Parathyroid adenoma (tissue), 2 donors: Measurements from ENCODE around the gene MYRF.
A peak's percentile ranks its signal among the peaks of the same experiment; 100 is the strongest.

ENCODE experiments used
- H2AFZ ChIP-seq: fragments of 300-600 bp; sonication (generic); one replicate; pipeline ENCODE4 v1.7.0; 2017; ENCODE audit warnings: antibody characterized with exemption, mild to moderate bottlenecking
- H3K27ac ChIP-seq: fragments of 300-600 bp; sonication (generic); one replicate; pipeline ENCODE4 v1.7.0; 2017
- H3K27me3 ChIP-seq: fragments of 300-600 bp; sonication (generic); one replicate; pipeline ENCODE4 v1.7.0; 2017; ENCODE audit warnings: low read length; ENCODE audit not compliant: control insufficient read depth, insufficient read depth
- H3K36me3 ChIP-seq: fragments of 300-600 bp; sonication (generic); one replicate; pipeline ENCODE4 v1.7.0; 2017; ENCODE audit warnings: low read length; ENCODE audit not compliant: control insufficient read depth, insufficient read depth
- H3K4me1 ChIP-seq: fragments of 300-600 bp; sonication (generic); one replicate; pipeline ENCODE4 v1.7.0; 2017; ENCODE audit warnings: control low read depth
- H3K4me2 ChIP-seq: fragments of 300-600 bp; sonication (generic); one replicate; pipeline ENCODE4 v1.7.0; 2017; ENCODE audit warnings: low read length
- H3K4me3 ChIP-seq: fragments of 300-600 bp; sonication (generic); one replicate; pipeline ENCODE4 v1.7.0; 2017; ENCODE audit warnings: low read depth, low read length
- H3K79me2 ChIP-seq: fragments of 300-600 bp; sonication (generic); one replicate; pipeline ENCODE4 v1.7.0; 2017; ENCODE audit warnings: control low read depth
- H3K9ac ChIP-seq: fragments of 300-600 bp; sonication (generic); one replicate; pipeline ENCODE4 v1.7.0; 2017; ENCODE audit warnings: mild to moderate bottlenecking
- H3K9me3 ChIP-seq: fragments of 300-600 bp; sonication (generic); one replicate; pipeline ENCODE4 v1.7.0; 2017; ENCODE audit warnings: low read length; ENCODE audit not compliant: control insufficient read depth
- CTCF ChIP-seq: fragments of 300-600 bp; sonication (generic); IDR thresholded peaks from one replicate; pipeline ENCODE4 v1.7.0; 2017; ENCODE audit warnings: antibody characterized with exemption, mild to moderate bottlenecking
- donor health status: primary hyperparathyroidism.

MYRF gene

DNA sequence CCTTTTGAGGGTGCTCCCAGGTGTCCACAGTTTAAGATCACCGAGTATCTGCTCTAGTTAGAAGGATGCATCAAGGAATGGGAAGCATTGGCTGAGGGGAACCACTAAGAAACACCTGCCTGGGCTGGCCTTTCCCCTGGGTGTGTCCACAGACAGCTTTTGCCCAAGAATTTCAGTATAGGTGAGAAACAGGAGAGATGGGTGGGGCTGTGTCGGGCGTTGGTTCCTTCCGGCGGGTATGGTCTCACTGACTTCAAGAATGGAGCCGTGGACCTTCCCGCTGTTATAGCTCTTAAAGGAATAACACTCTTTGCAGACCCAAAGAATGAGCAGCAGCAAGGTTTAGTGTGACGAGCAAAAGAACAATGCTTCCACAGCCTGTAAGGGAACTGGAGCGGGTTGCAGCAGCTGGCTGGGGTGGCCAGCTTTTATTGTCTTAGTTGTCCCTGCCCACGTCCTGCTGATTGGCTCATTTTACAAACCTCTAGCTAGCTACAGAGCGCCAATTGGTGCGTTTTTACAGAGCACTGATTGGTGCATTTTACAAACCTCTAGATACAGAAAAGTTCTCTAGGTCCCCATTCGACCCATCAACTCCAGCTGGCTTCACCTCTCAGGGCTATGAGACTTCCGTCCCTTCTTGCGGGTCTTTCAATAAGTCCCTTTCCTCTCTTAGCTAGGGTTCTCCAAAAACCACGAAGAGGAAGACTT lies 62.0 kb downstream of the MYRF start:
- no peaks in the 10 kb centered on the region for H3K4me1 ChIP-seq

DNA sequence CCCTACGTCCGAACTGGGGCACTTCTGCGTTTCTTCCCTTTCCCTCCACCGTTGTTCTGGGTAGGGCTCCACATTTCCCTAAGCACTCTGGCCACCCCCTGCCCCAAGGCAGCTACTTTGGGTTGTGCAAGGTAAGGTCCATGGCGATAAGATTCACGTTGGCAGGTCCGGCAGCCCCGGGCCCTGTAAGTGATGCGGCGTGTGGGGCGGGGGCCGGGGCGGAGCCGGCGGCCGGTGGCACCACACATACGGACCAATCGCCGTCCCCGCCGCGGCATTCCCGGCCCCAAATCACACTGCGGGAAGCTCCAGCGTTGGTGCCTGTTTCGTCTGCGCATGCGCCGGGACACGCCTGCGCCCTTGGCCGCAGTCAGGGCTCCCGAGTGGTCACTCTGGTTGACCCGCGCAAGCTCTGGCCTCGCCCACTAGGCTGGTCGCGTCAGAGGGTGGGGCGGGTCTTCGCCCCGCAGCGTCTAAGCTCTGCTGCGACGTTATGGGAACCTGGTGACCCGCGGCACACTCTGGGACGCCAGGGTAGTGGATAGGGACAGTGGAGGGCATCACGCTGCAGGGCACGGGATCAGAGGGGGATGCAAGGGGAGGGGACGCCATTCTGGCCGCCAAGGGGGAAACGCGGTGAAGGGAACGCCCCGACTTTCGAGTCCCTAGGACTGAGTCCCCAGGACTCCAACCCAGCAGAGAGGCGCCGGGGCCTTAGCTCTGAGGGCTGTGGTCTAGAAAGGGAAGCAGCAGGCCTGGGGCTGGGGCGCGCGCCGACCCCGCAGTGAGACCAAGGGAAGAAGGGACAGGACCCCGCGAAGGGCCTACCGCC lies 62.7 kb downstream of the MYRF start:
- no peaks in the 10 kb centered on the region for H3K9me3 ChIP-seq

More for the DNA sequence above, 62.0 kb downstream of the MYRF start:
- no peaks in the 10 kb centered on the region for H3K27me3 ChIP-seq
- no peak for TF ChIP-seq CTCF
- peak overlapping the region; percentile 82 for H2AFZ ChIP-seq
- no peak overlapping the region for H3K9ac ChIP-seq
- peak overlapping the region; percentile 79 for H3K4me3 ChIP-seq
- H3K9me3 ChIP-seq, result no peaks in the 10 kb centered on the region
- H3K36me3 ChIP-seq, result no peaks in the 10 kb centered on the region
- H3K79me2 ChIP-seq, result no peaks in the 10 kb centered on the region
- H3K4me2 ChIP-seq, result peak overlapping the region; percentile 88
- H3K27ac ChIP-seq, result peak overlapping the region; percentile 89

GRCh38 chr11:61815790-61816735 lies 63.6 kb downstream of the MYRF start:
- Histone ChIP-seq H3K4me1 (no peaks in the 10 kb centered on the region), H3K27ac (peak overlapping the region; percentile 89), H3K36me3 (no peaks in the 10 kb centered on the region), H2AFZ (peak overlapping the region; percentile 82), H3K27me3 (no peaks in the 10 kb centered on the region), H3K9ac (no peak overlapping the region), H3K4me2 (peak overlapping the region; percentile 96), H3K4me3 (peak overlapping the region; percentile 79), H3K79me2 (no peaks in the 10 kb centered on the region), H3K9me3 (no peaks in the 10 kb centered on the region)
- no peak for TF ChIP-seq CTCF

More for the DNA sequence above, 62.7 kb downstream of the MYRF start:
- Histone ChIP-seq H3K36me3 (no peaks in the 10 kb centered on the region), H3K9ac (peak overlapping the region; percentile 28), H3K27me3 (no peaks in the 10 kb centered on the region), H3K4me1 (no peaks in the 10 kb centered on the region), H2AFZ (peak overlapping the region; percentile 82), H3K27ac (peak overlapping the region; percentile 89), H3K4me2 (peak overlapping the region; percentile 96), H3K79me2 (no peaks in the 10 kb centered on the region), H3K4me3 (peak overlapping the region; percentile 79)
- no peak for TF ChIP-seq CTCF

DNA sequence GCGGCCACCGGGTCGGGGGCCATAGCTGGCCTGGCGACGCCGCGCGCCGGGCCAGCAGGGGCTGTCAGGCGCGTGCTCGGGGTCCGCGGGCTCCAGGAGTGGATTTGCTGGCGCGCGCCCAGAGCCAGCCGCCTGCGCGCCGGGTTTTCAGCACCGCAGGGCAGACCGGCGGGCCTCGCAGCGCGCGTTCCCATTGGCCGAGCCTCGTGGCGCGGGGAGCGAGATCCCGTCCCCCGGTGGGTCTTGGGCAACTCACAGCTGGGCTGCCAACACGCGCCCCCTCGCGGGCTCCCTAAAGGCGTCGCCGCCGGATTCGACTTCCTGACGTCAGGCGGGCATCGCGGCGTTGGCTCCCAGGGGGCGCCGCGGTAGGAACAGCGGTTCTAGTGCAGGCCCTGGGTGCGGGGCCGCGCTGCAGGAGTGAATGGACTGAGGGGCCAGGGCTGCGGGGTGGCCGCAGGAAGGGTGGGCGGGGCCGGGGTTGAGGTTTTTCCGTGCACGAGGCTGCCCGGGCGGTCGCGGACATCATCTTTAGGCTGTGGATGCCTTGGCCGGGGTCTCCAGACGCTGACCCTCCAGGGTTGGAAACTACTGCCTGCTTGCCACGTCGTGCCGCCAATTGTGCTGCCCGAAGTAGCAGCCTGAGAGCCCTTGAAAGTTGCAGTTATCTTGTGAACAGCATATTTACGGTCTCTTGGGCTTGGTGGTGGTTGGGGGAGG lies 64.5 kb downstream of the MYRF start, which contains the start of gene FADS1:
TSS of gene FADS1 (minus strand) at position 268 of the 720 bp plus-strand sequence. CDS start at position 194, 74 bp downstream.
- no peak within 1 kb of the TSS for H3K9ac ChIP-seq
- peak within 1 kb of the TSS; percentile 82 for H2AFZ ChIP-seq
- H3K27me3 ChIP-seq, result no peaks in the 10 kb centered on the region
- H3K79me2 ChIP-seq, result no peaks in the 10 kb centered on the region
- peak within 1 kb of the TSS; percentile 96 for H3K4me2 ChIP-seq
- H3K9me3 ChIP-seq, result no peaks in the 10 kb centered on the region
- peak within 1 kb of the TSS; percentile 79 for H3K4me3 ChIP-seq
- peak; percentile 52 for TF ChIP-seq CTCF
- H3K36me3 ChIP-seq, result no peaks in the 10 kb centered on the region
- peak within 1 kb of the TSS; percentile 89 for H3K27ac ChIP-seq
- H3K4me1 ChIP-seq, result no peaks in the 10 kb centered on the region
